ENCODE data around the gene AJM1. TPM values are rescaled to one million over a fixed set of nuclear protein-coding genes. Genes with fewer than 3 reads are reported as not detected.
"Not testable (repeated sequence)": the region's sequence is repeated elsewhere in the genome, so short reads cannot be mapped to it uniquely, and the experiment has no call there.

Gene AJM1
- total RNA-seq, 4 donors from 2014 or later, result 1.6 to 3.1 (median 2.2) TPM

GRCh38 chr9:136798708-136799078, 43.6 kb upstream of the AJM1 start:
- no peak overlapping the region for H3K27ac ChIP-seq

GRCh38 chr9:136799079-136799853, 43.0 kb upstream of the AJM1 start:
- Histone ChIP-seq H3K9me3 (no peaks in the 10 kb centered on the region), H3K27ac (no peak overlapping the region), H3K4me1 (peaks cover 52% of the 10 kb centered on the region), H3K36me3 (no peaks in the 10 kb centered on the region), H3K4me3 (peak overlapping the region; percentile 40), H3K27me3 (peaks cover 41% of the 10 kb centered on the region)
- no peak for DNase-seq (ENCODE audit: low spot score in 2 of 2)
- no CpG with 5 or more reads among the region's 35 CpGs for WGBS
- no peak for TF ChIP-seq POLR2AphosphoS5 (IDR thresholded peaks at IDR 0.05)
- no peak for TF ChIP-seq CTCF (IDR thresholded peaks at IDR 0.05)
- no peak for TF ChIP-seq EP300 (IDR thresholded peaks at IDR 0.05)
- no peak for TF ChIP-seq POLR2A (IDR thresholded peaks at IDR 0.05)

More at GRCh38 chr9:136798708-136799078, 43.6 kb upstream of the AJM1 start:
- peaks cover 41% of the 10 kb centered on the region for H3K27me3 ChIP-seq
- TF ChIP-seq POLR2AphosphoS5 (IDR thresholded peaks at IDR 0.05) (no peak), POLR2A (IDR thresholded peaks at IDR 0.05) (no peak), CTCF (IDR thresholded peaks at IDR 0.05) (no peak), EP300 (IDR thresholded peaks at IDR 0.05) (no peak)
- H3K4me3 ChIP-seq, result no peak overlapping the region
- no peak for DNase-seq (ENCODE audit: low spot score in 2 of 2)
- 74% methylated on average over 5 of the region's 6 CpGs for WGBS
- H3K4me1 ChIP-seq, result peaks cover 52% of the 10 kb centered on the region
- H3K9me3 ChIP-seq, result no peaks in the 10 kb centered on the region
- H3K36me3 ChIP-seq, result no peaks in the 10 kb centered on the region

- Histone ChIP-seq H3K27me3 (peaks cover 41% of the 10 kb centered on the region), H3K9me3 (no peaks in the 10 kb centered on the region), H3K4me3 (peak overlapping the region; percentile 40), H3K27ac (no peak overlapping the region), H3K36me3 (no peaks in the 10 kb centered on the region), H3K4me1 (peaks cover 52% of the 10 kb centered on the region)
- 0% methylated on average over 21 of the region's 63 CpGs for WGBS
- TF ChIP-seq EP300 (IDR thresholded peaks at IDR 0.05) (no peak), POLR2AphosphoS5 (IDR thresholded peaks at IDR 0.05) (no peak), CTCF (IDR thresholded peaks at IDR 0.05) (no peak), POLR2A (IDR thresholded peaks at IDR 0.05) (no peak)
- no peak for DNase-seq (ENCODE audit: low spot score in 2 of 2)
These were observed 42.2 kb upstream of the AJM1 start for GRCh38 chr9:136799854-136800657.

GRCh38 chr9:136802321-136802720, 40.0 kb upstream of the AJM1 start:
- Histone ChIP-seq H3K27me3 (peaks cover 41% of the 10 kb centered on the region), H3K9me3 (no peaks in the 10 kb centered on the region), H3K36me3 (no peaks in the 10 kb centered on the region), H3K4me1 (peaks cover 46% of the 10 kb centered on the region), H3K4me3 (no peak overlapping the region), H3K27ac (no peak overlapping the region)
- no peak for DNase-seq (ENCODE audit: low spot score in 2 of 2)
- TF ChIP-seq CTCF (IDR thresholded peaks at IDR 0.05) (no peak), POLR2AphosphoS5 (IDR thresholded peaks at IDR 0.05) (no peak), POLR2A (IDR thresholded peaks at IDR 0.05) (no peak), EP300 (IDR thresholded peaks at IDR 0.05) (no peak)
- 92% methylated on average over 6 of the region's 6 CpGs for WGBS

GRCh38 chr9:136803009-136803550, 39.2 kb upstream of the AJM1 start:
- Histone ChIP-seq H3K4me1 (peaks cover 47% of the 10 kb centered on the region), H3K27me3 (peaks cover 34% of the 10 kb centered on the region)
- WGBS, result 100% methylated on average over 1 of the region's 9 CpGs
- DNase-seq (ENCODE audit: low spot score in 2 of 2); H3K27ac ChIP-seq; H3K9me3 ChIP-seq; H3K4me3 ChIP-seq; H3K36me3 ChIP-seq: not testable (repeated sequence)

All from suprapubic skin (tissue), 4 donors.